GM12873 (cell line): ENCODE results near the gene GSK3B.

Source experiments
- TF ChIP-seq, protein P1 (sequence below): IDR thresholded peaks from 2 replicates; pipeline ENCODE4 v1.5.1; 2012; ENCODE audit warnings: low read depth, mild to moderate bottlenecking, moderate library complexity, low read length, control low read depth; ENCODE audit not compliant: insufficient read depth; ENCODE audit errors: missing control alignments

GSK3B gene

GRCh38 chr3:119974656-119975055, 119.6 kb downstream of the GSK3B start:
- TF ChIP-seq, protein P1, sequence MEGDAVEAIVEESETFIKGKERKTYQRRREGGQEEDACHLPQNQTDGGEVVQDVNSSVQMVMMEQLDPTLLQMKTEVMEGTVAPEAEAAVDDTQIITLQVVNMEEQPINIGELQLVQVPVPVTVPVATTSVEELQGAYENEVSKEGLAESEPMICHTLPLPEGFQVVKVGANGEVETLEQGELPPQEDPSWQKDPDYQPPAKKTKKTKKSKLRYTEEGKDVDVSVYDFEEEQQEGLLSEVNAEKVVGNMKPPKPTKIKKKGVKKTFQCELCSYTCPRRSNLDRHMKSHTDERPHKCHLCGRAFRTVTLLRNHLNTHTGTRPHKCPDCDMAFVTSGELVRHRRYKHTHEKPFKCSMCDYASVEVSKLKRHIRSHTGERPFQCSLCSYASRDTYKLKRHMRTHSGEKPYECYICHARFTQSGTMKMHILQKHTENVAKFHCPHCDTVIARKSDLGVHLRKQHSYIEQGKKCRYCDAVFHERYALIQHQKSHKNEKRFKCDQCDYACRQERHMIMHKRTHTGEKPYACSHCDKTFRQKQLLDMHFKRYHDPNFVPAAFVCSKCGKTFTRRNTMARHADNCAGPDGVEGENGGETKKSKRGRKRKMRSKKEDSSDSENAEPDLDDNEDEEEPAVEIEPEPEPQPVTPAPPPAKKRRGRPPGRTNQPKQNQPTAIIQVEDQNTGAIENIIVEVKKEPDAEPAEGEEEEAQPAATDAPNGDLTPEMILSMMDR, result no peak

DNA sequence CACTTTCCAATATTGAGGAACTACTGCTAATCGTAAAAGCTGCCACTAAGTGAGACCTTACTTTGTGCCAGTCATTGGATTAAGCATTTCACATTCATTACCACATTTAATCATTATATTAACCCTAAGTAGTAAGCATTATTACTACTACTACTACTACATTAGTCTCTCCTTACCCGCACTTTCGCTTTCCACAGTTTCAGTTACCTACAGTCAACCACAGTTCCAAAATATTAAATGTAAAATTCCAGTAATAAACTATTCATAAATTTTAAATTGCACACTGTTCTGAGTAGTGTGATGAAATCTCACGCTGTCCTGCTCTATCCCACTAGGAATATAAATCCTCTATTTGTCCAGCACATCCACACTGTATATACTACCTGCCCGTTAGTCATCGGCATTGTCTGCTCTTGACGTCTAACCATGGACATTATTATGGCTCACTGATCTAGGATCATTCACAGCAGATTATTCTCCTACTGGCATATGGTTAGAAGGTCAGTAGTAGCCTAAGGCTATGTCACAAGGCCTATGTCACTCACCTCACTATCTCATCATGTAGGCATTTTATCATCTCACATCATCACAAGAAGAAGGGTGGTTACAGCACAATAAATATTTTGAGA, 121.1 kb downstream of the GSK3B start:
- TF ChIP-seq, protein P1, result no peak

DNA sequence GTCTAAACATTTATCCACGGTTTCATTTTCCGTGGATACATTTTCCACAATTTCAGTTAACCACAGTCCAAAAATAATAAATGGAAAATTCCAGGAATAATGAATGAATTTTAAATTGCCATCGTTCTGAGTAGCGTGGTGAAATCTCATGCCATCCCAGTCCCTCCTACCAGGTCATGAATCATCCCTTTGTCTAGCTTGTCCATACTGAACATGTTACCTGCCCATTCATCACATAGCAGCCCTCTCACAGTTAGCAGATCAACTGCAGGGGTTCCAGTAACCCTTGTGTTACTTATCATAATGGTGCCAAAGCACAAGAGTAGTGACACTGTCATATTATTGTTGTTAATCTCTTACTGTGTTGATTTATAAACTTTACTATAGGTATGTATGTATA, 124.5 kb downstream of the GSK3B start:
- TF ChIP-seq, protein P1, result no peak

DNA sequence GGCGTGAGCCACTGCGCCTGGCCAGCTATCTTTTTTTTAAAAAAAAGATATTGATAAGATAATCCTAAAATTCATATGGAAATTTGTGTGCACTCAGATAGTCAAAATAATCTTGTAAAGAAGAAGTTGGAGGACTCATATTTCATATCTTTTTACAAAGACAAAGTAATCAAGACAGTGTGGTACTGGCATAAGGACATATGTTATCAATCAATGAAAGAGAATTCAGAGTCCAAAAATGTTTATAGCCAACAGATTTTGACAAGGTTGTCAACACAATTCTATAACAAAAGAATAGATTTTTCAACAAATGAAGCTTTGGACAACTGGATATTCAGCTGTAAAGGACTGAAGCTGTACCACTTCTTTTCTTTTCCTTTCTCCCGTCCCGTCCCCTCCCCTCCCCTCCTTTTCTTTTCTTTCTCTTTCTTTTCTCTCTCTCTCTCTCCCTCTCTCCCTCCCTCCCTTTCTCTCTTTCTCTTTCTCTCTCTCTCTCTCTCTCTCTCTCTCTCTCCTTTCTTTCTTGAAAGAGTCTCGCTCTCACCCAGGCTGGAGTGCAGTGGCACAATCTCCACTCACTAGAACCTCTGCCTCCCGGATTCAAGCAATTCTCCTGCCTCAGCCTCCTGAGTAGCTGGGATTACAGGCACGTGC, 126.8 kb downstream of the GSK3B start:
- TF ChIP-seq, protein P1, result no peak

GRCh38 chr3:119965692-119966091, 128.6 kb downstream of the GSK3B start:
- TF ChIP-seq, protein P1, result no peak

DNA sequence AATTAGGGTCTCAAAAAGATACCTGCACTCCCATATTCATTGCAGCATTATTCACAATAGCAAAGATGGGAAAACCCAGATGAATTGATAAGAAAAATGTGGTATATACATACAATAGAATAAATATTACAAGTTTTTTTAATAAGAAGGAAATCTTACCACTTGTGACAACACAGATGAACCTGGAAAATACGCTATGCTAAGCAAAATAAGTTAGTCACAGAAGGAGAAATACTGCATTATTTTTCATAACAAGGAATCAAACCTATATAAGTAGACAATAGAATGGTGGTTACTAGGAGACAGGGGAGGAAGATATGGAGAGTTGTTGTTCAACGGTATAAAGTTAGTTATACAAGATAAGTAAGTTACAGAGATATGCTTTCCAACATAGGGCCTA, 130.0 kb downstream of the GSK3B start:
- TF ChIP-seq, protein P1, result no peak

GRCh38 chr3:119955972-119956371, 138.3 kb downstream of the GSK3B start:
- TF ChIP-seq, protein P1, result no peak
